HepG2 (cell line): Measurements from ENCODE around the gene ZNF148. TPM values are rescaled to one million over a fixed set of nuclear protein-coding genes. Genes with fewer than 3 reads are reported as not detected.
A peak's percentile ranks its signal among the peaks of the same experiment; 100 is the strongest.

Experiments used
- ATAC-seq: fragments of 200-7000 bp; cut with Tn5 transposase; 3 replicates; pipeline ENCODE4 v1.9.1; 2020; ENCODE audit warnings: mild to moderate bottlenecking, moderate library complexity
- BruUV-seq: library from RNA; stranded (reverse); fragments of 400-500 nt; replicated peaks from 2 replicates; lab custom pipeline; 2021; lab: Mats Ljungman, UMichigan
- CTCF ChIA-PET: fragments of 300-600 bp; formaldehyde crosslinking; extraction: SDS; loops from one replicate; lab custom pipeline; 2021; ENCODE audit warnings: low total read pairs, inconsistent platforms, low intra/inter-chr PET ratio; lab: Yijun Ruan, JAX
- POLR2A ChIA-PET: fragments of 350-600 bp; sonication (Branson Sonifier 250); formaldehyde crosslinking; loops from one replicate; lab custom pipeline; 2020; ENCODE audit warnings: antibody characterized with exemption, inconsistent platforms; lab: Yijun Ruan, JAX
- DNase-seq: peaks from one replicate; pipeline ENCODE4 v3.0.0-alpha.2; 2015; ENCODE audit warnings: low spot score
- FAIRE-seq: peaks from 3 replicates; lab custom pipeline; 2011; peaks lifted over from hg19 to GRCh38; lab: Jason Lieb, UNC
- H2AFZ ChIP-seq: one replicate; pipeline ENCODE4 v1.6.1; 2011; ENCODE audit warnings: low read length, inconsistent platforms
- H3K27ac ChIP-seq: fragments of 300-600 bp; 3 replicates; pipeline ENCODE4 v1.8.0; 2011; ENCODE audit warnings: mixed run types, mild to moderate bottlenecking, mixed read lengths, low read length, inconsistent platforms; ENCODE audit not compliant: insufficient read depth; ENCODE audit errors: extremely low read length
- H3K27me3 ChIP-seq, 2 experiments: fragments of 200-600 bp in 1 of 2; 2 replicates in 1 of 2; 3 replicates in 1 of 2; pipeline versions ENCODE4 v1.6.0 to v1.8.0; 2011; ENCODE audit warnings: low read length in 2 of 2, mild to moderate bottlenecking in 2 of 2, moderate library complexity in 2 of 2, inconsistent platforms in 1 of 2; ENCODE audit not compliant: insufficient read depth in 2 of 2, control insufficient read depth in 1 of 2
- H3K36me3 ChIP-seq, 2 experiments: fragments of 200-600 bp in 1 of 2; replicated peaks in 1 of 2; 2 replicates in 1 of 2; 3 replicates in 1 of 2; pipeline versions ENCODE4 v1.5.1 to v1.8.0; 2011; ENCODE audit warnings: low read length in 2 of 2, inconsistent platforms in 1 of 2; ENCODE audit not compliant: insufficient read depth in 2 of 2, control insufficient read depth in 1 of 2
- H3K4me1 ChIP-seq: 2 replicates; pipeline ENCODE4 v1.5.1; 2012; ENCODE audit warnings: low read length, inconsistent platforms; ENCODE audit not compliant: insufficient read depth
- H3K4me2 ChIP-seq: 2 replicates; pipeline ENCODE4 v1.6.0; 2011; ENCODE audit warnings: low read depth, low read length, inconsistent platforms
- H3K4me3 ChIP-seq, 3 experiments: fragments of 200-600 bp in 1 of 3; sonication (generic), shearing (Covaris generic) in 1 of 3; replicated peaks in 1 of 3; 2 replicates each; pipeline ENCODE4 v1.5.1; 2011 to 2016; ENCODE audit warnings: low read length in 3 of 3, inconsistent platforms in 2 of 3, low read depth in 2 of 3, mild to moderate bottlenecking in 2 of 3, control low read depth in 1 of 3, mixed read lengths in 1 of 3; ENCODE audit not compliant: insufficient read depth in 1 of 3
- H3K79me2 ChIP-seq: one replicate; pipeline ENCODE4 v1.6.1; 2011; ENCODE audit warnings: low read length, inconsistent platforms; ENCODE audit not compliant: insufficient read depth
- H3K9ac ChIP-seq: 2 replicates; pipeline ENCODE4 v1.6.0; 2011; ENCODE audit warnings: mild to moderate bottlenecking, low read depth, low read length, inconsistent platforms; ENCODE audit not compliant: insufficient read depth
- H3K9me3 ChIP-seq: 2 replicates; pipeline ENCODE4 v1.5.1; 2012; ENCODE audit warnings: mild to moderate bottlenecking, low read length
- H4K20me1 ChIP-seq: 2 replicates; pipeline ENCODE4 v1.6.0; 2011; ENCODE audit warnings: inconsistent platforms, mild to moderate bottlenecking, low read length, moderate library complexity; ENCODE audit not compliant: insufficient read depth
- ATF1 ChIP-seq: IDR thresholded peaks from 2 replicates; pipeline ENCODE4 v1.6.1; 2016; ENCODE audit warnings: mild to moderate bottlenecking, control low read depth
- ATF7 ChIP-seq, 2 experiments: fragments of 450-650 bp in 1 of 2; sonication (generic) in 1 of 2; formaldehyde crosslinking in 1 of 2; IDR thresholded peaks; 2 replicates each; pipeline versions ENCODE4 v1.4.0 to v1.6.1; 2016 to 2020; ENCODE audit warnings: antibody characterized with exemption in 1 of 2, mild to moderate bottlenecking in 1 of 2, missing genetic modification reagents in 1 of 2
- CEBPG ChIP-seq: IDR thresholded peaks from 2 replicates; pipeline ENCODE4 v1.6.1; 2016
- ELF4 ChIP-seq: sonication (generic); formaldehyde crosslinking; IDR thresholded peaks from 2 replicates; pipeline ENCODE4 v1.5.0; 2020; ENCODE audit warnings: missing genetic modification reagents, mild to moderate bottlenecking, moderate library complexity, borderline replicate concordance
- TEAD3 ChIP-seq: optimal IDR thresholded peaks from 2 replicates; pipeline ENCODE3; 2016; ENCODE audit warnings: borderline replicate concordance
- ZC3H13 ChIP-seq: sonication (generic); formaldehyde crosslinking; IDR thresholded peaks from 2 replicates; pipeline ENCODE4 v1.8.1; 2023; ENCODE audit warnings: mild to moderate bottlenecking, missing genetic modification reagents, moderate library complexity
- ZHX2 ChIP-seq, 2 experiments: sonication (generic) in 1 of 2; formaldehyde crosslinking in 1 of 2; IDR thresholded peaks; 2 replicates each; pipeline versions ENCODE4 v1.6.1 to v1.9.0; 2014 to 2022; ENCODE audit warnings: antibody characterized with exemption in 1 of 2, borderline replicate concordance in 1 of 2, inconsistent platforms in 1 of 2, low read depth in 1 of 2, missing genetic modification reagents in 1 of 2
- ZKSCAN8 ChIP-seq: IDR thresholded peaks from 2 replicates; pipeline ENCODE4 v1.6.1; 2016; ENCODE audit warnings: borderline replicate concordance, missing genetic modification reagents, missing compliant biosample characterization
- ZNF121 ChIP-seq: sonication (generic); formaldehyde crosslinking; IDR thresholded peaks from 2 replicates; pipeline ENCODE4 v1.5.0; 2020; ENCODE audit warnings: mild to moderate bottlenecking, missing genetic modification reagents
- ZNF431 ChIP-seq: sonication (generic); formaldehyde crosslinking; IDR thresholded peaks from 2 replicates; pipeline ENCODE4 v1.9.0; 2022; ENCODE audit warnings: missing genetic modification reagents, low read depth, mild to moderate bottlenecking, borderline replicate concordance
- ZNF468 ChIP-seq: sonication (generic); formaldehyde crosslinking; IDR thresholded peaks from 2 replicates; pipeline ENCODE4 v1.8.0; 2022; ENCODE audit warnings: mild to moderate bottlenecking, moderate library complexity, missing genetic modification reagents
- ZNF572 ChIP-seq: sonication (generic); formaldehyde crosslinking; IDR thresholded peaks from 2 replicates; pipeline ENCODE4 v1.5.1; 2020; ENCODE audit warnings: mild to moderate bottlenecking, missing genetic modification reagents
- ZNF614 ChIP-seq: IDR thresholded peaks from 2 replicates; pipeline ENCODE4 v1.6.1; 2018; ENCODE audit warnings: missing biosample characterization, missing genetic modification reagents, inconsistent platforms, borderline replicate concordance
- ZNF772 ChIP-seq: sonication (generic); formaldehyde crosslinking; IDR thresholded peaks from 2 replicates; pipeline ENCODE4 v1.5.0; 2020; ENCODE audit warnings: mild to moderate bottlenecking, missing genetic modification reagents
- WGBS: methylation state at CpG from one replicate; pipeline ENCODE4 v1.1.6; 2017; ENCODE audit warnings: low lambda C conversion rate; 5-methylcytosine and 5-hydroxymethylcytosine counted together
- in situ Hi-C: cut with HindIII; loops from 2 replicates; pipeline ENCODE4 v1.10.0; 2017; ENCODE audit warnings: low pct_unique_long_range_greater_than_20kb; ENCODE audit not compliant: extremely low pct_ligation_motif_present
- intact Hi-C: fragments of 100-400 bp; cut with micrococcal nuclease; formaldehyde crosslinking; loops from one replicate; pipeline ENCODE4 v1.10.0; 2022; ENCODE audit not compliant: unreplicated experiment
- polyA plus RNA-seq, 8 experiments: library from polyadenylated mRNA; depleted of rRNA in 3 of 8; stranded (reverse) in 7 of 8; unstranded in 1 of 8; fragments of >200 nt; fragmentation: Illumina TruSeq in 4 of 8; extraction: Trizol in 4 of 8; gene quantifications; 2 replicates each; pipeline versions ENCODE4 v1.2.1 to v1.2.3, GENCODE V29; 2011 to 2016; ENCODE audit warnings: low read depth in 4 of 8, missing spikeins in 1 of 8, mixed read lengths in 1 of 8; ENCODE audit not compliant: insufficient read depth in 1 of 8
- total RNA-seq, 5 experiments: library from RNA; depleted of rRNA; stranded (reverse); fragments of >200 nt; fragmentation: Illumina TruSeq; extraction: Trizol; gene quantifications; 2 replicates each; pipeline ENCODE4 v1.2.3, GENCODE V29; 2016; ENCODE audit warnings: low read depth in 1 of 5
- TF ChIP-seq, protein P1 (sequence below): IDR thresholded peaks from 2 replicates; pipeline ENCODE4 v1.6.1; 2016; ENCODE audit warnings: low read depth

The ZNF148 gene
- total and polyA plus RNA-seq, 2 of the 13 experiments (the other 11 are each of a cell fraction or from before 2014, with no cell fraction given) = 10.6 to 36.1 TPM

GRCh38 chr3:125353659-125354058 is 21.5 kb downstream of the ZNF148 start:
- 96% methylated on average over 3 of the region's 3 CpGs for WGBS
- POLR2A ChIA-PET = no interaction called here

GRCh38 chr3:125353128-125353527 is 22.0 kb downstream of the ZNF148 start:
- H3K4me1 ChIP-seq = peaks cover 60% of the 10 kb centered on the region
- TF ChIP-seq TEAD3 (no peak), ZHX2 (IDR thresholded peaks at IDR 0.05; ENCODE audit: low read depth) (no peak), ZHX2 (CRISPR knock-in tag; IDR thresholded peaks at IDR 0.05; ENCODE audit: borderline replicate concordance) (no peak), ZKSCAN8 (CRISPR knock-in tag) (no peak), ZNF572 (CRISPR knock-in tag) (no peak), ZC3H13 (no peak), ZNF614 (no peak), CEBPG (CRISPR knock-in tag) (peak; percentile 62), ATF7 (IDR thresholded peaks at IDR 0.05) (peak; percentile 73), ATF7 (CRISPR knock-in tag; IDR thresholded peaks at IDR 0.05) (no peak)
- TF ChIP-seq, protein P1, sequence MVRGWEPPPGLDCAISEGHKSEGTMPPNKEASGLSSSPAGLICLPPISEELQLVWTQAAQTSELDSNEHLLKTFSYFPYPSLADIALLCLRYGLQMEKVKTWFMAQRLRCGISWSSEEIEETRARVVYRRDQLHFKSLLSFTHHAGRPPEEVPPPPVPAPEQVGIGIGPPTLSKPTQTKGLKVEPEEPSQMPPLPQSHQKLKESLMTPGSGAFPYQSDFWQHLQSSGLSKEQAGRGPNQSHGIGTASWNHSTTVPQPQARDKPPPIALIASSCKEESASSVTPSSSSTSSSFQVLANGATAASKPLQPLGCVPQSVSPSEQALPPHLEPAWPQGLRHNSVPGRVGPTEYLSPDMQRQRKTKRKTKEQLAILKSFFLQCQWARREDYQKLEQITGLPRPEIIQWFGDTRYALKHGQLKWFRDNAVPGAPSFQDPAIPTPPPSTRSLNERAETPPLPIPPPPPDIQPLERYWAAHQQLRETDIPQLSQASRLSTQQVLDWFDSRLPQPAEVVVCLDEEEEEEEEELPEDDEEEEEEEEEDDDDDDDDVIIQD (CRISPR knock-in tag) = no peak

More at GRCh38 chr3:125353659-125354058, 21.5 kb downstream of the ZNF148 start:
- no peak for ATAC-seq
- TF ChIP-seq ZNF772 (CRISPR knock-in tag) = no peak
- no peak for TF ChIP-seq ATF1 (CRISPR knock-in tag)
- no peak for TF ChIP-seq ELF4
- no peak for TF ChIP-seq ZNF468
- TF ChIP-seq ZNF431 (CRISPR knock-in tag) = no peak
- peak; percentile 77; the same call in 1 of the 2 replicates for TF ChIP-seq ZNF121 (CRISPR knock-in tag)
- Histone ChIP-seq H3K79me2 (peaks cover 93% of the 10 kb centered on the region), H3K9ac (no peak overlapping the region), H3K36me3 (no peaks in the 10 kb centered on the region), H3K27ac (no peak overlapping the region), H4K20me1 (peaks cover 3% of the 10 kb centered on the region; the same call in 1 of the 2 replicates), H3K27me3 (no peaks in the 10 kb centered on the region), H2AFZ (no peak overlapping the region), H3K4me3 (no peak overlapping the region), H3K9me3 (no peaks in the 10 kb centered on the region), H3K4me1 (peaks cover 63% of the 10 kb centered on the region), H3K4me2 (no peak overlapping the region)
- CTCF ChIA-PET = no interaction called here
- BruUV-seq = no TSS peak
- DNase-seq = no peak
- intact Hi-C loops (no loop called here), in situ Hi-C loops (no loop called here)
- FAIRE-seq = no peak

More at GRCh38 chr3:125353128-125353527, 22.0 kb downstream of the ZNF148 start:
- ChIA-PET CTCF (no interaction called here), POLR2A (no interaction called here)
- no peak overlapping the region for H3K27ac ChIP-seq
- no peaks in the 10 kb centered on the region for H3K27me3 ChIP-seq
- DNase-seq (no peak), FAIRE-seq (no peak), ATAC-seq (no peak)
- no peak overlapping the region for H3K4me3 ChIP-seq
- in situ Hi-C loops (no loop called here), intact Hi-C loops (no loop called here)
- peaks cover 3% of the 10 kb centered on the region; the same call in 1 of the 2 replicates for H4K20me1 ChIP-seq
- peaks cover 93% of the 10 kb centered on the region for H3K79me2 ChIP-seq
- no peak overlapping the region for H3K4me2 ChIP-seq
- H2AFZ ChIP-seq = no peak overlapping the region
- no peak overlapping the region for H3K9ac ChIP-seq
- H3K36me3 ChIP-seq = no peaks in the 10 kb centered on the region
- H3K9me3 ChIP-seq = no peaks in the 10 kb centered on the region
- BruUV-seq = no TSS peak
